ENCODE measurements around the gene TWIST2.

TWIST2 gene

DNA sequence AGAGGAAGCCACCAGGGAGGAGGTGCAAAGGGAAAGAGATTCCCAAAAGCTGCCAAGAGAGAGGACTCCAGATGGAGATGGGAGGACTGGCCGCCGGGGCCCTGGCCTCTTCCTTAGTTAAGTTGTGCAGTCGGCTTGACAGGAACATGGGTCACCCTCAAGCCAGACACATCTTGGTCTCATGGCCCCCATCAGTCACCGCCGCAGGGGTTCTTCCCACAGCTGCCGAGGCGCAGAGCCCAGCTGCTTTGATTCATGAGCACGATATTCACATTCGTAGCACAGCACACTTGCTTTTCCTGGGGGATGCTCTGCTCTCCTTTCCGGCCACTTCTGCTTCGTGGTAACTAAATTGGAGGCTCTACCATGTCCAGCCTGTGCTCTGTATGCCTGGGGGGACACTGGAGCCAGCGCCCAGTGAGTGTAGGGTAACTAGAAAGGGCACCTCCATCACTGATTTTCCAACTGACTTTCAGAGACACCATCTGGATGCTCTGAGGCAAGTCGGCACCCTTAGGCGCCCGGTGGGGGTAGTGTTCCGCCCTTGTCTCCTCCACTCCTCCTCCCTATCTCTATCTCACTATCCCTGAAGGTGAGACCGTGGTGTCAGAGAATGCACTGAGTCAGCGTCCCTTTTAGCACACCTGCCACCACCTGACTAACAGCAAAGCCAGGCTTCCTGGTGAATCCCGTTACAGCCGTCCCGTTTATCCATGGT is 13.3 kb downstream of the TWIST2 start:
- no peaks in the 10 kb centered on the region for H3K27me3 ChIP-seq (ENCODE audit: control insufficient read depth, insufficient read depth, low read length)
- H3K4me1 ChIP-seq (ENCODE audit: control insufficient read depth, insufficient read depth, low read length): peaks cover 5% of the 10 kb centered on the region
- no peak overlapping the region for H3K9ac ChIP-seq (ENCODE audit: low read depth, low read length)
- no peaks in the 10 kb centered on the region for H3K36me3 ChIP-seq (ENCODE audit: control insufficient read depth, insufficient read depth, low read length)
- no peaks in the 10 kb centered on the region for H3K9me3 ChIP-seq (ENCODE audit: control insufficient read depth, insufficient read depth, low read length)
- H3K4me3 ChIP-seq (ENCODE audit: low read depth, low read length): no peak overlapping the region

DNA sequence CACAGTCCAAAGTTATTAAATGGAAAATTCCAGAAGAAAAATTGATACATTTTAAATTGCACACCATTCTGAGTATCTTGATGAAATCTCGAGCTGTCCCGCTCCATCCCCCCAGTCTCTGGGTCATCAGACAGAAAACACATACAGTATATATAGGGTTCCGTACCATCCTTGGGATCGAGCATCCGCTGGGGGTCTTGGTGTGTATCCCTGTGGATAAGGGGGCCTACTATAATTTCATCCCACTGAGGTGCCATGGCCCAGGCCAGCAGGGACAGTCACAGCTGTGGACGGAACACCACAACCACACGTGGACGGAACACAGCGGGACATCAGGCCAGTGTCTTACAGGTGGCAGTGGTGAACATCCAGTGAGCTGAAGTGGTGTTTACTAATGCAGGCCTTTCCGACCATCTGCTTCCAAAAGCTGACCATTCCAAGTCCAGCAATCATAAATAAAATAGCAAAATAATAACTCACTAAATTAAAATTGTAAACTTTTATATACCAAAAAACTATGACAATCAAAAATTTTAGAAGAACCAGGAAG is 14.0 kb downstream of the TWIST2 start:
- no peaks in the 10 kb centered on the region for H3K9me3 ChIP-seq (ENCODE audit: control insufficient read depth, insufficient read depth, low read length)
- H3K4me3 ChIP-seq (ENCODE audit: low read depth, low read length): no peak overlapping the region
- H3K4me1 ChIP-seq (ENCODE audit: control insufficient read depth, insufficient read depth, low read length): peaks cover 5% of the 10 kb centered on the region
- no peaks in the 10 kb centered on the region for H3K27me3 ChIP-seq (ENCODE audit: control insufficient read depth, insufficient read depth, low read length)
- no peaks in the 10 kb centered on the region for H3K36me3 ChIP-seq (ENCODE audit: control insufficient read depth, insufficient read depth, low read length)
- H3K9ac ChIP-seq (ENCODE audit: low read depth, low read length): no peak overlapping the region

DNA sequence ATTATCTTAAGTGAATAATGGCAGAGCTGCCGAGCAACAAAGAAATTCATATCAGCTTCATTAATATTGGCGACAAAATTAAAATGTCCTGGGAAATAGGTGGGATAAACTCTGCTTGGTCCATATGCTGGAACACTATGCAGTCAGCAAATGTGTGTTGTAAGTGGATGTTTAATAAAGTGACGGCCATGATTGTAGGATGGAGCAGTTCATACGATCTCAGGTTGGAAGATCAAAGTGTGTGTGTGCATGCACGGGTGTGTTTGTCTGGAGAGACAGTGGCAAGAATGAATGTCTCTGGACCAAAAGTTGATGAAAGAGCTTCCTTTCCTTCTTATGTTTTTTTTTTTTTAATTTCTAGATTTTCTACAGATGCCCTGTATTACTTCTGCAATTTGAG is 14.8 kb downstream of the TWIST2 start:
- no peaks in the 10 kb centered on the region for H3K27me3 ChIP-seq (ENCODE audit: control insufficient read depth, insufficient read depth, low read length)

DNA sequence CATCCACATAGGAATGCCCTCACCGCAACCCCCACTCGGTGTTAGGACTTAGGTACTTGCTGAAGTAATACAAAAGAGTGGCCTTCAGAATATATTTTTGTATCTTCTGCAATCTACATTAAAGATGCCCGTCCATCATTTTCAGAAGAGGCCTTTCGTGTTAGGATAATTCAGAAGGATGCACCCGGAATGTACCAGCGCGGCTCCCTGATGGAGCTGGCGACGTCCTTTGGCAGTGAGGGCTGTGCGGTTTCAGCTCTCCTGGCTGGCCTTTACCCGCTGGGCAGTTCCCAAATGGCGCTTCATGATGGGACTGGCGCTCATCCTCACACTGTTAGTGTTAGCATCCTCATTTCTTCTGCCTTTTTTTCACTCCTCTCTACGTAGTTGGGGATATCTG is 15.3 kb downstream of the TWIST2 start:
- no peaks in the 10 kb centered on the region for H3K27me3 ChIP-seq (ENCODE audit: control insufficient read depth, insufficient read depth, low read length)
- no peaks in the 10 kb centered on the region for H3K9me3 ChIP-seq (ENCODE audit: control insufficient read depth, insufficient read depth, low read length)
- H3K4me3 ChIP-seq (ENCODE audit: low read depth, low read length): no peak overlapping the region
- no peak overlapping the region for H3K9ac ChIP-seq (ENCODE audit: low read depth, low read length)
- peaks cover 5% of the 10 kb centered on the region for H3K4me1 ChIP-seq (ENCODE audit: control insufficient read depth, insufficient read depth, low read length)
- no peaks in the 10 kb centered on the region for H3K36me3 ChIP-seq (ENCODE audit: control insufficient read depth, insufficient read depth, low read length)

More for the DNA sequence above, 14.8 kb downstream of the TWIST2 start:
- Histone ChIP-seq H3K9ac (ENCODE audit: low read depth, low read length) (no peak overlapping the region), H3K36me3 (ENCODE audit: control insufficient read depth, insufficient read depth, low read length) (no peaks in the 10 kb centered on the region), H3K4me1 (ENCODE audit: control insufficient read depth, insufficient read depth, low read length) (peaks cover 5% of the 10 kb centered on the region), H3K4me3 (ENCODE audit: low read depth, low read length) (no peak overlapping the region), H3K9me3 (ENCODE audit: control insufficient read depth, insufficient read depth, low read length) (no peaks in the 10 kb centered on the region)

DNA sequence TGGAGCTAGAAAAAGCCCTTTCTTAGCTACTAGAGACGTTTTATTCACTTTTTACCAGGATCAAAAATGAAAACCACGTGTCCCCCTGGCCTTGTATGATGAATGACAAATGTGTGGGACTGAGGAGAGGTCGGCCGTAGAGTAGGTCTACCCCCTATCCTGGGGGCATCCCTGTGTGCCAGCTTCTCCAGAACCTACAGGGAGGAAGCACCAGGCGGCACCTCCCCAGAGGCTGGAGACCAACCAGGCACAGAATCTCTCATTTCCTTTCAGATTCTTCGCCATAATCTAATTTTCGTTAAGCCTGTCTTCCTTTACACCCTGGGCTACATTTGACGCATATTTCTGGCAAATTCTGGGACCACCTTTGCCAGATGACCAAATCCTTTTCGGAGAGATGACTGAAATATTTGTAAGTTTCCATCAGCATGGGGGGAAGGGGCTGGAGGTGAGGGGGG is 15.9 kb downstream of the TWIST2 start:
- no peak overlapping the region for H3K4me3 ChIP-seq (ENCODE audit: low read depth, low read length)
- H3K9ac ChIP-seq (ENCODE audit: low read depth, low read length): no peak overlapping the region
- no peaks in the 10 kb centered on the region for H3K9me3 ChIP-seq (ENCODE audit: control insufficient read depth, insufficient read depth, low read length)
- H3K4me1 ChIP-seq (ENCODE audit: control insufficient read depth, insufficient read depth, low read length): peaks cover 5% of the 10 kb centered on the region
- H3K27me3 ChIP-seq (ENCODE audit: control insufficient read depth, insufficient read depth, low read length): no peaks in the 10 kb centered on the region
- no peaks in the 10 kb centered on the region for H3K36me3 ChIP-seq (ENCODE audit: control insufficient read depth, insufficient read depth, low read length)

DNA sequence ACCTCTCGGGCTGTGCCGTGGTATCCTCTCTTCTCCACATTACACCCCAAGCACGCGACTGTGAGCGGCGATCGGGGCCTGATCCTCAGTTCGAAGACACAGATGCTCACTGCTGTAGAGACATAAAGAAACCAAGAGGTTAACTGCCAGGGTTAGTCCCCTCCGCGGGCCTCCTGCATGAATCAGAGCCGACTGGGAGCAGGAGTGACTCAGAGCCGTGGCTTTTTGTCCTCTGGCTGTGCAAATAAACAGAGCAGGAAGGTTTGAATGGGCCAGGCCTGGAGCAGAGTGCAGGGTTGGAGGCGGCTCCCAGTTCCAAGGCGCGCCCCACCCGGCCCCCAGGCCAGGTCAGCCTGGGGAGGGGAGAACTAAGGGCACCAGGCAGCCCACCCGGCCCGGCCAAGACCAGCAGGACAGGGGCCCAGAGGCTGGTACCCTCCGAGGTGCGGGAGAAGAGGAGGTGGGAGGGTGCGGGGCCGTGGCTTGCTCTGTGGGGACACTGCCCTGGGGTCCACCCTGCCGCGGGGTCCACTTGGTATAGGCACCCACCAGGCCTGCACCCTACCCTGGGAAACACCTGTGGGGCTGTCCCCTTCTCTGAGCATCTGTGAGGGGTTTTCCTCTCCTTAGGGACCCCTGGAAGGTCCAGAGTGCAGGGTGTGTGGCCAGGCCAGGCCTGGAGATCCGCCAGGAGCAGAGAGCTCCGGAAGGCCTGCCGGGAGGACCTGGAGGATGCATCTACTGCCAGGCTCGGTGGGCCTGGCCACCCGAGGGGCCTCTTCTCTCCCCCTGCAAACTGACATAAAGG is 16.5 kb downstream of the TWIST2 start:
- Histone ChIP-seq H3K36me3 (ENCODE audit: control insufficient read depth, insufficient read depth, low read length) (no peaks in the 10 kb centered on the region), H3K27me3 (ENCODE audit: control insufficient read depth, insufficient read depth, low read length) (no peaks in the 10 kb centered on the region), H3K9ac (ENCODE audit: low read depth, low read length) (no peak overlapping the region), H3K4me3 (ENCODE audit: low read depth, low read length) (no peak overlapping the region), H3K4me1 (ENCODE audit: control insufficient read depth, insufficient read depth, low read length) (peaks cover 5% of the 10 kb centered on the region), H3K9me3 (ENCODE audit: control insufficient read depth, insufficient read depth, low read length) (no peaks in the 10 kb centered on the region)

DNA sequence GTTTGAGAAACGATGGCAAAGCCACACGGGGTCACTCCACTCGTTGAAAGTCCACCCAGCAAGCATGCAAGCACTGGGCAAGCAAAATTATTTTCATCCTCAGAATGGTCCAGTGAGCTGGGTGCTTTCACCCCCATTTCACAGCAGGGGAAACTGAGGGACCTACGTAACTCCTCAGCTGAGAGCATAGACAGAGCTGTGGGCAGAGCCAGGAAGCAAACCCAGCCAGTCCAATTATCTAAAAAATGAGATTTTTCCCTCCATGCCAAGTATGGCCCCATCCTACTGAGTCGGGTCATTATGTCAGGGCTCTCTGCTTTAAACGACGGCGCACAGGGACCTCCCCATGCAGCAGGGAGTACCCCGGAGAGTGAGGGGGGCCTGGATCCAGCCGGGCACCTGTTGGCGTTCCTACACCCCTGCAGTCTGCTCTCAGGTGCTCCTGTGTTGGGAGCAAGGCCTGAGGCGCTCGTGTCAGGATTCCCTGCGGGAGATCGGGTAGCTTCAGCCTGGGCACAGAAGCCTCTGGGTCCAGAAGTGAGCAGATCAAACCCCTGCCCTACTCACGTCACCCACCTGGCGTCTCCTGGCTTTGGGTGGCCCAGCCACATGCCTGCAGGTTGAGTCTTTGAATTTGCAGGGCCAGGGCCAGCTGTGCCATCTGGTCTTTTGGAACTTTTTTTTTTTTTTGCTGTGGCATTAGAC is 17.3 kb downstream of the TWIST2 start:
- Histone ChIP-seq H3K4me1 (ENCODE audit: control insufficient read depth, insufficient read depth, low read length) (peaks cover 5% of the 10 kb centered on the region), H3K9ac (ENCODE audit: low read depth, low read length) (peak overlapping the region; percentile 12), H3K36me3 (ENCODE audit: control insufficient read depth, insufficient read depth, low read length) (no peaks in the 10 kb centered on the region), H3K4me3 (ENCODE audit: low read depth, low read length) (no peak overlapping the region), H3K27me3 (ENCODE audit: control insufficient read depth, insufficient read depth, low read length) (no peaks in the 10 kb centered on the region), H3K9me3 (ENCODE audit: control insufficient read depth, insufficient read depth, low read length) (no peaks in the 10 kb centered on the region)

DNA sequence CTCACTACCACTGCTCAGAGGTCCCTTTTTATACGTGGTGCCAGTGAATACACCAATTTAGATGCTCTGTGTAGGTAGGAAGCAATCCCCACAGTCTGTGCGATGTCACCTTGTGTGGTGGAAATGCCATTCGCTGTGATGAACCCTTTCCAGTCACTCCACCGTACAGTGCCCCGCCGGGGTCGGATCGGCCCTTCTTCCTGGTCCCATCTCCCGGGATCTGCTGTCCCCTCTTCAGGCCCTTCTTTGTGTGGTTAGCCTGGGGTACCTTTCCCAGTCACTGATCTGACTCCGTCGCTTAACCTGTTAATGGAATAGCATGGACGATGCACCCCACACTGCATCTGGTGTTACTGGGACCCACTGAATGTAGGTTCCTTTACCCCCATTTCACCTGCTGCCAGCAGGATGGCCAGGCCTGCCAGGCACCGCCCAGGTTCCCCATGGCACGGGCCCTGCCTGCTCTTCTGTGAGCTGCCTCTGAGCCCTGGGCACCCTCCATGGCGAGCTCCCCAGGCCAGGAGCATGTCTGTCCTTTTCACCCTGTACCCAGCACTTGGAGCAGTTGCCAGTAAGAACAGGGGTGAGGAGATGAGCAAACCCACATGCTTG is 18.0 kb downstream of the TWIST2 start:
- Histone ChIP-seq H3K9ac (ENCODE audit: low read depth, low read length) (peak overlapping the region; percentile 12), H3K27me3 (ENCODE audit: control insufficient read depth, insufficient read depth, low read length) (no peaks in the 10 kb centered on the region), H3K36me3 (ENCODE audit: control insufficient read depth, insufficient read depth, low read length) (no peaks in the 10 kb centered on the region), H3K4me3 (ENCODE audit: low read depth, low read length) (no peak overlapping the region), H3K4me1 (ENCODE audit: control insufficient read depth, insufficient read depth, low read length) (peaks cover 5% of the 10 kb centered on the region), H3K9me3 (ENCODE audit: control insufficient read depth, insufficient read depth, low read length) (no peaks in the 10 kb centered on the region)

DNA sequence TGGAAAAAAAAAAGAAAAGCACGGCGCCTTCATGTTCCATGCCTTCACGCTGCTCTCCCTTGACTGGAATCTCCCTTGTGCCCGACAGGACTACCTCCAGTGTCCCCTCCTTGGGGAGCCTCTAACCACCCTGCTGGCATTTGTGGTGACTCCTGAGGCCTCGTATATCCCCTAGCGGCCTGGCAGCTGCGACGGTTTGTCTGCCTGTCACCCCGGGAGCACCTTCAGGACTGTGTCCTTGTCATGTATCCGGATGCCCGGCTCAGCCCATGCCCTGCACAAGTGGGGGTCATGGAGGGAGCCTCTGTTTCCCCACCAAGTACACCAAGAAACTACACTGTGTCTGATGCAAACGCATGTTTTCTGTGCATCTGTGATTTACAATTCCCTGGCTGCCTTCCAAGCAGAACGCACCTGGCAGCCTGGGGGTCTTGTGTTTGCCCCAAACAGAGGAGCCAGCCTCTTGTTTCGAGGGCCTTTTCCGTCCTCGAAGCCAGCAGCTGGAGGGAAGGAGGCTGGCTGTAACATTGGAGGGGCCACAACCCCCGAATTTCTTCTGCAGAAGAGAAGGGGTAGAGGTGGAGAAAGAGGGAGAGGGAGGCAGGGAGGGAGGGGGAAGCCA is 18.9 kb downstream of the TWIST2 start:
- no peak overlapping the region for H3K4me3 ChIP-seq (ENCODE audit: low read depth, low read length)
- no peaks in the 10 kb centered on the region for H3K36me3 ChIP-seq (ENCODE audit: control insufficient read depth, insufficient read depth, low read length)
- no peaks in the 10 kb centered on the region for H3K9me3 ChIP-seq (ENCODE audit: control insufficient read depth, insufficient read depth, low read length)
- peaks cover 5% of the 10 kb centered on the region for H3K4me1 ChIP-seq (ENCODE audit: control insufficient read depth, insufficient read depth, low read length)
- H3K9ac ChIP-seq (ENCODE audit: low read depth, low read length): no peak overlapping the region
- no peaks in the 10 kb centered on the region for H3K27me3 ChIP-seq (ENCODE audit: control insufficient read depth, insufficient read depth, low read length)

DNA sequence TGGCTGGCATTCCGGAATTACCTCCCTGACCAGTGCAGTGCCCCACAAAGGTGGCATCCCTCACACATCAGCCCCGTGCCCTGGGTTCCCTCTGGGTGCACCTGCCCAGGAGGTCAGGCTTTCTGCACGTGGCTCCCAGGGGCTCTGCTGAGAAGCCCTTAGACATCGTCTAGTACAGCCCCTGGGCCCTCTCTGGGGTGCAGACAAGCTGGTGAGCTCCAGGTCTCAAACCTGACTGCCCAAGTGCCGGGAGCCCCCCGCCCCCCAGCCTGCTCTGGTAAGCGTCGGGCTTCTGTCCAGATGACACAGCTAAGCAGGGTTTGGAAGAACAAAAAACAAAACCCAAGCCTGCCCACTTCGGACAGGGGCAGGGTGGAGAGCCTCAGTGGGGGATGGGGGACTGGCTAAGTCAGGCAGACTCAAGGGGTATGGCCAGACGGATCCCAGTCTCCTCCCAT is 20.2 kb downstream of the TWIST2 start:
- H3K4me1 ChIP-seq (ENCODE audit: control insufficient read depth, insufficient read depth, low read length): peaks cover 5% of the 10 kb centered on the region
- H3K27me3 ChIP-seq (ENCODE audit: control insufficient read depth, insufficient read depth, low read length): no peaks in the 10 kb centered on the region
- no peak overlapping the region for H3K4me3 ChIP-seq (ENCODE audit: low read depth, low read length)
- H3K9ac ChIP-seq (ENCODE audit: low read depth, low read length): no peak overlapping the region
- H3K36me3 ChIP-seq (ENCODE audit: control insufficient read depth, insufficient read depth, low read length): no peaks in the 10 kb centered on the region
- H3K9me3 ChIP-seq (ENCODE audit: control insufficient read depth, insufficient read depth, low read length): no peaks in the 10 kb centered on the region
